GM19193 (cell line): Measurements from ENCODE around the gene PRKCA.

Experiments
- POLR2A ChIP-seq: IDR thresholded peaks from 4 replicates; pipeline ENCODE4 v1.6.1; 2011; ENCODE audit not compliant: insufficient read depth, insufficient read length; ENCODE audit errors: extremely low read depth

PRKCA gene

DNA sequence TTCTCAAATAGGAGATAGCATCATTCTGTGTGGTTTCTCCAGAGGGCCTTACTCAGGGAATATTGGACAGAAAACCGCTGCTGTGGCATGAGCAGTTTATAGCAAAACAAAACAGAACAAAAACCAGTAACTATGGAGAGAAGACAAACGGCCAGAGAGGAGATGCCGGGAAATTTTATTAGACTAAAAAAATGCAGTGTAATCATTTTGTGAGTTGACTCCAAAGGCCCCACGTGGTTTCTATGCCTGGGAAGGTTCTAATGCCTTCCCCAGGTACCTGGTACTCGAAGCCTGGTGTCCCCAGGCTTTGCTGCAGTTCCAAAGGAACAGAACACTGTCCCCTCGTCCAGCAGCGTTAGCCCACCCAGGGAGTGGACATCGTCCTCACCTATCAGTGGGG lies 519.6 kb downstream of the PRKCA start:
- no peak for TF ChIP-seq POLR2A

DNA sequence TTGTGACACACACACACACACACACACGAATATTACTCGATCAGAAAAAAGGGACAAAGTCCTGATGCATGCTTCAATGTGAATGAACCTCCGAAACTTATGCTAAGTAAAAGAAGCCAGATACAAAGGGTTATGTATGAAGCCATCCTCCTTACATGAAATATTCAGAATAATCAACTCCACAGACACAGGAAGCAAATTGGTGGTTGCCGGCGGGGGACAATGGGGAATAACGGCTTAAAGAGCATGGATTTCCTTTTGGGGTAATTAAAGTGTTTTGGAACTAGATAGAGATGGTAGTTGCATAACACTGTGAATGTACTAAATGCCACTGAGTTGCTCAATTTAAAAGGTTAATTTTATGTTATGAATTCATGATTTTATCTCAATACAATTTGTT lies 524.4 kb downstream of the PRKCA start:
- no peak for TF ChIP-seq POLR2A

GRCh38 chr17:66829386-66829864 lies 527.0 kb downstream of the PRKCA start:
- no peak for TF ChIP-seq POLR2A

DNA sequence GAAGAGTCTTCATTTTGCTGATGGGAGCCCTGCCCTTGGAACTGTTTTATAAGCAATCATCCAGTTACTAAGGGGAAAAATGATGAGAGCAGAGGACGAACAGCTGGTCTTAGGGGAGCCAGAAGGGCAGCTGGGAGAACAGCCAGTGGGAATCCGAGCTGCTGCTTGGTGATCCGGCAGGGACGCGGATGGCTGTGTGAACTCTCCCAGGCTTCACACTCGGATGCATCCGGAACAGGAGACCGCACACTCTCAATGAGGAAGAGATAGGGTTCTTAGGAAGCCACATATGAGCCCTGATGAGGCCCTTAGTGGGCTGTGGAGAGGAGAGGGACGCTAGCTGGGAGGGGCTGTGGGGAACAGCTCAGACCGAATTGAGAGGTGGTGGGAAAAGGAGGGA lies 527.5 kb downstream of the PRKCA start:
- no peak for TF ChIP-seq POLR2A

- no peak for TF ChIP-seq POLR2A
Measured at GRCh38 chr17:66830451-66830850, 528.0 kb downstream of the PRKCA start.

- no peak for TF ChIP-seq POLR2A
Measured at GRCh38 chr17:66831383-66832210, 529.2 kb downstream of the PRKCA start.

- TF ChIP-seq POLR2A, result no peak
Measured at GRCh38 chr17:66833201-66833600, 530.8 kb downstream of the PRKCA start.

DNA sequence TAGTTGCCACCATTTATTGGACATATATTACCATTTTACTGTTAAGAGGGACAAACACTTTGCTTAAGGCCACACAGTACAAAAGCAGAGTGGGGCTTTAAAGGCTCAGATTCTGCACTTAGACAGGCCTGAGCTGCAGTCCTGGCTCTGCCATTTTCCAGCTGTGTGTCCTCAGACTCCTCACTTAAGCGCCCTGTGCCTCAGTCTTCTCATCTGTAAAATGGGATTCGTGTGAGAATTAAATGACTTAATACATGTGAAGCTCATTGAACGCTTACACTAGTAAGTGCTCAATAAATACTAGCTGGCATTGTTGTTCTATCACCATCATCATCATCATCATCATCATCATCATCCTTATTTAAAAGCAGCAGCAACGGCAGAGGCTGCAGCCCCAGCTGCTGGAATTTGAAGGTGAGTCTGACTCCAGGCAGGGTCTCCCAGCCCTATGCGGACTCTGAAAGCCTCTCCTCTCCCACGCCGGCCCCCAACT lies 532.1 kb downstream of the PRKCA start:
- no peak for TF ChIP-seq POLR2A

DNA sequence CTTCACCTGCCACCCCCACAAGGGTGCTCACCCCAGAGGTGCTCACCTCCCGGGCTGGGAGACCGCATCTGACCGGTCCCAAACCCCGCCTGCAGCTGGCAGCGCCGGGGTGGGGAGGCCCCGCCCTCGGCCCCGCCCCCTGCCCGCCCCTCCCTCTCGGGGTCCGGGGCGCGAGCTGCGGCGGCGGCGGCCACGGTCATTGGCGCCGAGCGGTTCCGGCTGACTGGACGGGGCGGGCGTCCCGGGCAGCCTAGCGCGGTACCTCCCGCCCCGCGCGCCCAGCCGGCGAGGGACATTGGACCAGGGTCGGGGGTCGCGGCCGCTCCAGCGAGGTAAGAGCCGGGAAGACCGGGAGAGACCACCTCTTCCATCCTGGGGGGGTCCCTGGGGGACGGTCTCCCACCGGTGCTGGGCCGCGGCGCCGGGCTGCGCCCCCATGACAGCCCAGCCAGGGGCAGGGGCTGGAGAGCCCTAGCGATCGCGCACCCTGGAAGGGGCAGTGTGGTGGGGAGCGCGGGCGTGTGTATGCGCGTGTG lies 532.6 kb downstream of the PRKCA start, which contains the start of gene CACNG5:
Gene CACNG5 (plus strand): TSS at position 199 of the 536 bp plus-strand sequence. CDS start 42,216 bp downstream, outside the sequence.
- TF ChIP-seq POLR2A, result no peak

GRCh38 chr17:66835476-66835875 lies 533.1 kb downstream of the PRKCA start:
- TF ChIP-seq POLR2A, result no peak

DNA sequence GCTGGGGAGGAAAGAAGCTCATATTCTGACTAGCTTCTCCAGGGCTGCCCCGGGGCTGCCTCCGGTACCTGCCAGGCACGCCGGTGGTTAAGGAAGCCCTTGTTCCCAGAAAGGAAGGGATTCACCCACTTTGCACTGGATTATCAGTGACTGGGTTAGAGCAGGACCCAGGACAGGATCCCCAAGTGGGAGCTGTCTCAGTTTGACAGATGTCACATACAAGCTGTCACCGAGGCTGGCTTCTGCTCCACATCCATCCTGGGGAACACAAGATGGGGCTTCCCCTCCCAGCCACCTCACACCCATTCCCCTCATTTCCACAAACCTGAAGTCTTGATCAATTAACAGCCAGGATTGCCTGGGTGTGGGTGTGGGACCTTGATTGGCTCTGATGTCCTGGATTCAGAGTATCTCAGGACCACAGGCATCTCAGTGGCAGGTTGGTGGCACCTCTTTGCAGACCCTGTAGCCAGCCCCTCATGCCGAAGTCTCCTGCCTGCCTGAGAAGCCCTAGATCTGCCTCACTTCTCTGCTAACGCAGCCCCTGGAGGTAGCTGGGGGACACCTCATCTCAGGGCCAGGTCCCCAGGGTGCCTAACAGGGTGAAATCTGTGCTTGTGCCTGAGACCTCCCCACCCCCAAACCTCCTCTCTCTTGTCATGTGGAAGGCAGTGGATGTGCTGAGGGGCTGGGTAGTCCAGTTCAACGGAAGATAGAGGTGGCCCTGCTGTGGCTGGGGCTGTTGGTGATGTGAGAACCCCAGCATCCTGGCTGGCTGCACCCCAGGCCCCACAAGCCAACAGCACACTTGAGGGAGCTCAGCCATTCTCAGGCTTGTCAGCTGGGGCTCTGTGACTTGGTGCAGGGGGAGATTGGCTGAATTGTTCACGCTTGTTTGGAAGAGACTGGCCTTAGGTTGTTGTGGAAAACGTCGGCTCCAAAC lies 533.9 kb downstream of the PRKCA start:
- TF ChIP-seq POLR2A, result no peak

- no peak for TF ChIP-seq POLR2A
Measured at GRCh38 chr17:66837226-66837625, 534.8 kb downstream of the PRKCA start.

- no peak for TF ChIP-seq POLR2A
Measured at GRCh38 chr17:66837885-66838665, 535.7 kb downstream of the PRKCA start.

DNA sequence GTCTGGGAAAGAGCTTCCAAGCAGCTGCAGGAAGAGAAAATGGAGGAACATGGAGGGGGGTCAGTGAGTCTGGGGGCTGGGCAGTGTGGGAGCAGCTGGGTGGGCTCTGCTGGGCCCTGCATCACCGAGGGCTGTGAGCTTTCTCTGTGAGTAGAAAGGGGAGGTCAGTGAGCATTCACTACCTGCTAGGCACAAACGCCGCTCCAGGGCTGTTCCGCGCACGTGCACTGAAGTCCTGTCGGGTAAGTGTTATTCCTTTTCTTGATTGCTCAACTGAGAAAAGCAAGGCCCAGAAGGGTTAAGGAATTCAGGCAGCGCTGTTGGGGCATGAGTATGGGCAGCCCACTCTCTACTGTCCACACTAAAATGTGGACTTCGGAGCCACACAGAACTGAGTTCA lies 537.2 kb downstream of the PRKCA start:
- TF ChIP-seq POLR2A, result no peak
